GM18526 (cell line): ENCODE measurements around the gene OTOL1.

ENCODE experiments used
- POLR2A ChIP-seq: IDR thresholded peaks from 3 replicates; pipeline ENCODE4 v1.6.1; 2011; ENCODE audit not compliant: insufficient read length; ENCODE audit errors: extremely low read depth

OTOL1 gene

GRCh38 chr3:161508852-161509477 is 12.4 kb downstream of the OTOL1 start:
- TF ChIP-seq POLR2A: no peak

DNA sequence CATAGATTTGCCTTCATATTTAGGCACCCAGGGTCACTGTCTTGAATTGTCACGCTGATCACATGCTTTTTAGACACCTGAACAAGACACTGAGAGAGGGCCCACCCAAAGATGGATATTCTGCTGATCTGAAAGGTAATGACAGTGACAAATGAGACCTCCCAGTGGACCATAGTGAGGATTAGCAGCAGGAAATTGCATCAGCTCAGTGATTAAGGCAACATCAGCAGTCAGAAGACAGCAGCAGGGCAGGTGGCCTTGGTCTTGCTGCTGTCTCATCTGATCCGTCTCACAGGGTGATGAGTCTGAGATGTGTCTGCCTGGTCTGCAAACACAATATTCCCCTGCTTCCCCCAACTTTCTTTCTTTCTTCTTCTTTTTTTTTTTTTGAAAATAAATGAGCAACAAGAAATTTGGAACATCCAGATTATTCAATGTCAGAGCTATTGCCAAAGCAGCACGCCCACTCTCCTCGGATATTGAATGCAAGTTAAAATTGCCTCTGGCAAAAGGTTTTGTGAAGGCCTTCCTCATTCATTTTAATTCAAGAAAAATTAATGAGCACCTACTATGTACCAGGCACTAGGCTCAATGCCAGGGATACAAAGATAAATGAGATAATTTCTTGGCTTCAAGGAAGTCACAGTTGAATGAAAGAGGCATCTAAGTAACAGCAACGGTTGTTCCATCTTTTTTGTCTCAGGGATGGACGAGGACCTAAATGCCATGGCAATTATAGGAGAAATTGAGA is 14.1 kb downstream of the OTOL1 start:
- TF ChIP-seq POLR2A: no peak

GRCh38 chr3:161523916-161524315 is 27.3 kb downstream of the OTOL1 start:
- no peak for TF ChIP-seq POLR2A

DNA sequence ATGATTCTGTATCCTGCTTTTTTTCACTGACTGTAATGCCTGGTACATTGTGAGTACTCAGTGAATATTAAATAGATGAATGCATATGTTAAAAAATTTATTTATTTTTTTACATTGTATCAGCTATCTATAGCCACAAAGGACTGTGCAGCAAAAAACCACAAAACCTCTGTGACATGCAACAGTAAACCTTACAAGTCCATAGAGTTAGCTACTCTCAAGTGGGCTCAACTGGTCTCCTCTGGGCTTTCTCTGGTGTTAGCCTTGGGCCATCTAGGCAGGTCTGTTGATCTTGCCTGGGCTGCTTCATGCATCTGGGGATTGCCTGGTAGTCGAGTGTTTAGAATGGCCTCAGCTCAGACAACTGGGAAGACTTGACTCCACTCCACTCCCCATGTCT is 35.3 kb downstream of the OTOL1 start:
- TF ChIP-seq POLR2A: no peak

DNA sequence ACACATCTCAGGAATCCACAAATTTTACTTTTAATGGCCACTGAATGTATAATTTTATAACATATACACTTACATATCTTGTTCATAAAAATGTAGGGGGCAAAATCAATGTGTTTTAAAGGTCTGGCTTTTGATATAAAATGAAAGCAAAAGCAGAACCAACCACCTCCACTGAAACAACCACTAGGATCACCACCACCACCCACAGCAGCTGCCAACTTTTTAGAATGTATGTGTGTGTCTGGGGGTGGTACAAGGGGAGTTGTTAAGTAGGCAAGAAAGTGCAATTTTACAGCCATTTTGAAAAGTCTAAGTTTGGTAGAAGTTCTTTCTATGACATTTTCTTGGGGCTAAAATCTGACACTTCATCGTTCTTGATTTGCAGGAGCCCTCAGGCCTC is 44.0 kb downstream of the OTOL1 start:
- TF ChIP-seq POLR2A: no peak

DNA sequence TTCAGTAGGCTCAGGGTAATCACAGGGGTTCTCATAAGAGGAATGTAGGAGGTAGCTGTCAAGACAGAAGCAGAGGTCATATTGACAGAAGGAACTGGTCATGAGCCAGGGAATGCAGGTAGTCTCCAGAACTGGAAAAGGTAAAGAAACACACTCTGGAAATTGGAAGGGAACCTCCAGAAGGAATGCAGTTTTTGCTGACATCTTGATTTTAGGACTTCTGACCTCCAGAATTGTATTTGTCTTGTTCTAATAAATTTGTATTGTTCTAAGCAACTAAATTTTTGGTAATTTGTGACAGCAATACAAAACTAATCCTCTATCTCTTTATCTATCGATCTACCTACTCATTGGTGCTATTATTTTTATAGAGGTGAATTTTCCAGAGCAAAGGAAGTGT is 49.2 kb downstream of the OTOL1 start:
- TF ChIP-seq POLR2A: no peak

DNA sequence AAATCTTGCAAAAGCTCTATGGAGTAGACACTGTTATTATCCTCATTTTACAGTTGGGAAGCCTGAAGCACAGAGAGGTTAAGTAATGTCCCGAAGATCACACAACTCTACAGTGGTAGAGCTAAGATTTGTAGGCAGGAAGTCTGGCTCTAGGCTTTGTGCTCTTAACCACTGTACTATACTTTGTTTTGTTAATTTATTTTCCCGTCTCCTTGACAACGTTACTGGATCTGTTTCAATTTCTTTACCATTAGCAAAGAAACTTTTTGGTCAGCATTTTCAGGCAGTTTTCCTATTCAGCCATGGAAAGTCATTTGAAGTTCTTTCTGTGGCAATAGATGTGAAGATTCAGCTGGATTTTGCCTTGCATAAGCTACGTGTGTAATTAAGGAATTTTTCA is 51.7 kb downstream of the OTOL1 start:
- TF ChIP-seq POLR2A: no peak

DNA sequence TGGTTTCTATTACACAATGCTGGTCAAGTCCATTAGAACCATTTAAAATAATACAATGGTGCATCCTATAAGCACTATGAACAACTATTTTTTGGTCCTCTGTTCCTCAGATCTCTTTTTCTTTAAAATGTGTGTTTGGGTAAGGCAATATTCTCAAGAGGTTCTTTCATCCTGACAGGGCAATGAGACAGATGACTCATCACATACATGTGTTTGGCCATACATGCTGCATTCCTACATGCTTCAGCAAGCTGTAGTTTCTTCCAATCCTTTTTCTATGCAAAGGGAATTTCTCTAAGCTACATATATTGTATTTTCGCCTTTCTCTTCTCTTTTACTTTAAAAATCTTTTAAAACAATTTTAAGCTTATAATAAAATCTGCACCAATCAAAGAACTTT is 52.7 kb downstream of the OTOL1 start:
- no peak for TF ChIP-seq POLR2A

- no peak for TF ChIP-seq POLR2A
Observed at GRCh38 chr3:161550491-161551195, 54.0 kb downstream of the OTOL1 start.

DNA sequence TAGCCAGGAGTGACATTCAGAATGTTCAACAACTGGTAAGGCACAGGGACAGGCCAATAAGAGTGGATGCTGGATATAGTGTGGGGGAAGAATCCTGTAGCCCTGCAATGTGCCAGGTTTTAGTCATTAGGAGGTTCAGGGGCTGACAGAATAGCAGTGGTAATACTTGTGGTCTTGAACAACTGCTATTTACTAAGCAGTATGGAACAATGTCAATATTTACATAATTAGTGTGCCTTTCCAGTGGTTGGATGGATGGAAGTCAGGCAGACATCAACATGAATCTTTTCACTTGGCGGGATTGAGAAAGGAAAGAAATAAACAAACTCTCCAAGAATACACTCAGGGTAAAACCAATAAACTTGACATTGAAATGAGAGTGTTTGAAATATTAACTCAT is 55.1 kb downstream of the OTOL1 start:
- no peak for TF ChIP-seq POLR2A

DNA sequence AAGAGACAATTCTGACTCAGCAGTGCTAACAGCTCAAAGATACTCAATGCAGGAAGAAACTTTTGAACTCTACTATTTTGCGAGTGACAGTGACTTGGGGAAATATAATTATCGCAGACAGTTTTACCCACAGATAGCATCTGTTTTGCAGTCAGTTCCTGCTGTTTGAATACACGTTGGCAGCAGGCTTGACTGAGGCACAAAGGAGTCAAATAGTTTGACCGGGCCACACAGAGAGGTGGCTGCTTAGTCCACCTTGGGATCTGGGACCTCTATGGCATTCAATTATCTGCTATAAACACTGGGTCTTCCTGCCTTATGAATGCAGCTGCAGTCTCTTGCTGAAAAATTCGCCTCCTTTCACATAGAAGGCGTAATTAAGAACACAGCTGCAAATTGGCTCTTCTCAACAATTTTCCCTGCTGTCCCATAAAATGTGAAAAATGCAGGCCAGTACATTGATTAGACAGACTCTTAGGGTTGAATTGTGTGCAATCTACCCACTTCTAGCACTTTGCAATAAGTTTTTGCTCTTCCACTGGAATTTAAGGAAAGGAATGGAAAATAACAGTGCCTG is 56.5 kb downstream of the OTOL1 start:
- TF ChIP-seq POLR2A: no peak
